ENCODE results near the gene NPIPB6.

DNA sequence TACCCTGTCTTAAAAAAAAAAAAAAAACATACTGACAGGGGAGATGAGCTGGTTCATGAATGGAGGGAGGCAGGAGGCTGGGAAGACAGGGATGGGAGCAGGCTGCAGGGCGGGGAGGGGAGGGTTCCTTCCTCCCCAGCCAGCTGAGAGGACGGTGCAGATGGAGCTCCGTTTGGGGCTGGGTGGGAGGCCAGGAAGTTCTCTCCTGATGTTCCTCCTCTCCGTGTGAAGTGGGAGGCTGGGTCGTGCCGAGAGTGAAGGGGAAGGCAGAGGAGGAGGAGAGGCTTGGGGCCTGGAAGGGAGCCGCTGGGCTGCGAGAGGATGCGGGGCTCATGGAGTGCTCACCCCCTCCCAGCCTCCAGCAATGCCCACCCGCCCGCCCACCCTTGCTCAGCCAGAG lies 49.7 kb downstream of the NPIPB6 start:
- TF ChIP-seq, protein P1, sequence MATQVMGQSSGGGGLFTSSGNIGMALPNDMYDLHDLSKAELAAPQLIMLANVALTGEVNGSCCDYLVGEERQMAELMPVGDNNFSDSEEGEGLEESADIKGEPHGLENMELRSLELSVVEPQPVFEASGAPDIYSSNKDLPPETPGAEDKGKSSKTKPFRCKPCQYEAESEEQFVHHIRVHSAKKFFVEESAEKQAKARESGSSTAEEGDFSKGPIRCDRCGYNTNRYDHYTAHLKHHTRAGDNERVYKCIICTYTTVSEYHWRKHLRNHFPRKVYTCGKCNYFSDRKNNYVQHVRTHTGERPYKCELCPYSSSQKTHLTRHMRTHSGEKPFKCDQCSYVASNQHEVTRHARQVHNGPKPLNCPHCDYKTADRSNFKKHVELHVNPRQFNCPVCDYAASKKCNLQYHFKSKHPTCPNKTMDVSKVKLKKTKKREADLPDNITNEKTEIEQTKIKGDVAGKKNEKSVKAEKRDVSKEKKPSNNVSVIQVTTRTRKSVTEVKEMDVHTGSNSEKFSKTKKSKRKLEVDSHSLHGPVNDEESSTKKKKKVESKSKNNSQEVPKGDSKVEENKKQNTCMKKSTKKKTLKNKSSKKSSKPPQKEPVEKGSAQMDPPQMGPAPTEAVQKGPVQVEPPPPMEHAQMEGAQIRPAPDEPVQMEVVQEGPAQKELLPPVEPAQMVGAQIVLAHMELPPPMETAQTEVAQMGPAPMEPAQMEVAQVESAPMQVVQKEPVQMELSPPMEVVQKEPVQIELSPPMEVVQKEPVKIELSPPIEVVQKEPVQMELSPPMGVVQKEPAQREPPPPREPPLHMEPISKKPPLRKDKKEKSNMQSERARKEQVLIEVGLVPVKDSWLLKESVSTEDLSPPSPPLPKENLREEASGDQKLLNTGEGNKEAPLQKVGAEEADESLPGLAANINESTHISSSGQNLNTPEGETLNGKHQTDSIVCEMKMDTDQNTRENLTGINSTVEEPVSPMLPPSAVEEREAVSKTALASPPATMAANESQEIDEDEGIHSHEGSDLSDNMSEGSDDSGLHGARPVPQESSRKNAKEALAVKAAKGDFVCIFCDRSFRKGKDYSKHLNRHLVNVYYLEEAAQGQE (IDR thresholded peaks at IDR 0.05; ENCODE audit: unreplicated experiment) = no peak
- TF ChIP-seq, protein P2, sequence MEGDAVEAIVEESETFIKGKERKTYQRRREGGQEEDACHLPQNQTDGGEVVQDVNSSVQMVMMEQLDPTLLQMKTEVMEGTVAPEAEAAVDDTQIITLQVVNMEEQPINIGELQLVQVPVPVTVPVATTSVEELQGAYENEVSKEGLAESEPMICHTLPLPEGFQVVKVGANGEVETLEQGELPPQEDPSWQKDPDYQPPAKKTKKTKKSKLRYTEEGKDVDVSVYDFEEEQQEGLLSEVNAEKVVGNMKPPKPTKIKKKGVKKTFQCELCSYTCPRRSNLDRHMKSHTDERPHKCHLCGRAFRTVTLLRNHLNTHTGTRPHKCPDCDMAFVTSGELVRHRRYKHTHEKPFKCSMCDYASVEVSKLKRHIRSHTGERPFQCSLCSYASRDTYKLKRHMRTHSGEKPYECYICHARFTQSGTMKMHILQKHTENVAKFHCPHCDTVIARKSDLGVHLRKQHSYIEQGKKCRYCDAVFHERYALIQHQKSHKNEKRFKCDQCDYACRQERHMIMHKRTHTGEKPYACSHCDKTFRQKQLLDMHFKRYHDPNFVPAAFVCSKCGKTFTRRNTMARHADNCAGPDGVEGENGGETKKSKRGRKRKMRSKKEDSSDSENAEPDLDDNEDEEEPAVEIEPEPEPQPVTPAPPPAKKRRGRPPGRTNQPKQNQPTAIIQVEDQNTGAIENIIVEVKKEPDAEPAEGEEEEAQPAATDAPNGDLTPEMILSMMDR (conservative IDR thresholded peaks at IDR 0.05; ENCODE audit: low read depth in 2 of 2) = no peak
- no peak for TF ChIP-seq POLR2AphosphoS5 (IDR thresholded peaks at IDR 0.05; ENCODE audit: low read depth)
- TF ChIP-seq EZH2phosphoT487 (IDR thresholded peaks at IDR 0.05; ENCODE audit: unreplicated experiment) = no peak
- no peak for TF ChIP-seq EZH2 (IDR thresholded peaks at IDR 0.05; ENCODE audit: low read depth, unreplicated experiment)
- TF ChIP-seq JUNB (IDR thresholded peaks at IDR 0.05; ENCODE audit: unreplicated experiment) = no peak
- no peak for TF ChIP-seq ZNF331 (CRISPR knock-in tag; IDR thresholded peaks at IDR 0.05; ENCODE audit: low read depth)
- no peak for TF ChIP-seq CREB1 (CRISPR knock-in tag; IDR thresholded peaks at IDR 0.05; ENCODE audit: low read depth)
- no peak for TF ChIP-seq NANOG (IDR thresholded peaks at IDR 0.05; ENCODE audit: borderline replicate concordance)
- TF ChIP-seq ZNF114 (CRISPR knock-in tag; IDR thresholded peaks at IDR 0.05) = no peak
- no peak for TF ChIP-seq STAT1 (IDR thresholded peaks at IDR 0.05; ENCODE audit: unreplicated experiment)
- TF ChIP-seq, protein P3, sequence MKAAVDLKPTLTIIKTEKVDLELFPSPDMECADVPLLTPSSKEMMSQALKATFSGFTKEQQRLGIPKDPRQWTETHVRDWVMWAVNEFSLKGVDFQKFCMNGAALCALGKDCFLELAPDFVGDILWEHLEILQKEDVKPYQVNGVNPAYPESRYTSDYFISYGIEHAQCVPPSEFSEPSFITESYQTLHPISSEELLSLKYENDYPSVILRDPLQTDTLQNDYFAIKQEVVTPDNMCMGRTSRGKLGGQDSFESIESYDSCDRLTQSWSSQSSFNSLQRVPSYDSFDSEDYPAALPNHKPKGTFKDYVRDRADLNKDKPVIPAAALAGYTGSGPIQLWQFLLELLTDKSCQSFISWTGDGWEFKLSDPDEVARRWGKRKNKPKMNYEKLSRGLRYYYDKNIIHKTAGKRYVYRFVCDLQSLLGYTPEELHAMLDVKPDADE (IDR thresholded peaks at IDR 0.05) = no peak
